Activated naive CD4-positive, alpha-beta T cell treated with anti-CD3 and anti-CD28 coated beads, Interleukin-2, amount 50 U/mL, for 72 hours (primary cell): ENCODE measurements around the gene CLASP1. TPM values are rescaled to one million over a fixed set of nuclear protein-coding genes. Genes with fewer than 3 reads are reported as not detected.

ENCODE experiments used
- ATAC-seq, 2 donors: fragments of 150-1000 bp; cut with Tn5 transposase; 2 replicates each; pipeline ENCODE4 v1.10.0; 2021; ENCODE audit warnings: mild to moderate bottlenecking in 2 of 2, moderate library complexity in 2 of 2
- DNase-seq, 2 donors: peaks; one replicate each; pipeline ENCODE4 v3.0.0; 2021 to 2022; ENCODE audit warnings: low spot score in 2 of 2
- H3K27ac Mint-ChIP-seq, 2 donors: one replicate each; pipeline ENCODE4 v1.8.0; 2022; ENCODE audit warnings: mild to moderate bottlenecking in 2 of 2, mixed read lengths in 2 of 2
- H3K36me3 Mint-ChIP-seq, 2 donors: one replicate each; pipeline ENCODE4 v1.8.0; 2022; ENCODE audit warnings: mixed read lengths in 2 of 2
- H3K9me3 Mint-ChIP-seq, 2 donors: one replicate each; pipeline ENCODE4 v1.8.0; 2022; ENCODE audit warnings: mixed read lengths in 2 of 2
- total RNA-seq, 2 donors: library from RNA; stranded (reverse); gene quantifications; one replicate each; pipeline ENCODE4 v1.2.3, GENCODE V29; 2022

The CLASP1 gene
- total RNA-seq, 2 donors from 2014 or later: 82.3 to 98.6 TPM

DNA sequence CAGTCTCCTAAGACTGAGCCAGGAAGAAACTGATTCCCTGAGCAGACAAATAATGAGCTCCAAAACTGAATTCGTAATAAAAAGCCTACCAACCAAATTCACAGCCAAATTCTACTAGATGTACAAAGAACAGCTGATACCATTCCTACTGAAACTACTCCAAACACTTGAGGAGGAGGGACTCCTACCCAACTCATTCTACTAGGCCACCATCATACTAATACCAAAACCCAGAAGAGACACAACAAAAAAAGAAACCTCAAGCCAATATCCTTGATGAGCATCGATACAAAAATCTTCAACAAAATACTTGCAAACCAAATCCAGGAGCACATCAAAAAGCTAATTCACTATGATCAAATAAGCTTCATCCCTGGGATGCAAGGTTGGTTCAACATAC, 98.6 kb downstream of the CLASP1 start:
- DNase-seq: no peak
- Mint-ChIP-seq H3K9me3 (peaks cover 14% of the 10 kb centered on the region in 2 donors), H3K36me3 (peaks cover 15 to 30% of the 10 kb centered on the region in 2 donors), H3K27ac (peak overlapping the region in 1 of 2 donors; percentile 26)
- no peak for ATAC-seq

GRCh38 chr2:121547646-121548045, 101.6 kb downstream of the CLASP1 start:
- Mint-ChIP-seq H3K9me3 (peaks cover 14% of the 10 kb centered on the region in 2 donors), H3K27ac (no peak overlapping the region), H3K36me3 (peaks cover 15 to 26% of the 10 kb centered on the region in 2 donors)
- no peak for DNase-seq
- no peak for ATAC-seq

GRCh38 chr2:121545913-121546312, 103.3 kb downstream of the CLASP1 start:
- Mint-ChIP-seq H3K9me3 (peaks cover 14% of the 10 kb centered on the region in 2 donors), H3K36me3 (peaks cover 13 to 25% of the 10 kb centered on the region in 2 donors), H3K27ac (no peak overlapping the region)
- no peak for ATAC-seq
- DNase-seq: no peak

- ATAC-seq (no peak), DNase-seq (no peak)
- Mint-ChIP-seq H3K36me3 (peaks cover 7 to 20% of the 10 kb centered on the region in 2 donors), H3K27ac (peak overlapping the region in 1 of 2 donors; percentile 8), H3K9me3 (peaks cover 10% of the 10 kb centered on the region in 2 donors)
These were observed 104.0 kb downstream of the CLASP1 start for GRCh38 chr2:121545257-121545656.

- no peak overlapping the region for H3K27ac Mint-ChIP-seq
- H3K36me3 Mint-ChIP-seq: no peaks in the 10 kb centered on the region
- no peaks in the 10 kb centered on the region for H3K9me3 Mint-ChIP-seq
- ATAC-seq: no peak
- DNase-seq: no peak
These were observed 107.8 kb downstream of the CLASP1 start for GRCh38 chr2:121541495-121541894.

DNA sequence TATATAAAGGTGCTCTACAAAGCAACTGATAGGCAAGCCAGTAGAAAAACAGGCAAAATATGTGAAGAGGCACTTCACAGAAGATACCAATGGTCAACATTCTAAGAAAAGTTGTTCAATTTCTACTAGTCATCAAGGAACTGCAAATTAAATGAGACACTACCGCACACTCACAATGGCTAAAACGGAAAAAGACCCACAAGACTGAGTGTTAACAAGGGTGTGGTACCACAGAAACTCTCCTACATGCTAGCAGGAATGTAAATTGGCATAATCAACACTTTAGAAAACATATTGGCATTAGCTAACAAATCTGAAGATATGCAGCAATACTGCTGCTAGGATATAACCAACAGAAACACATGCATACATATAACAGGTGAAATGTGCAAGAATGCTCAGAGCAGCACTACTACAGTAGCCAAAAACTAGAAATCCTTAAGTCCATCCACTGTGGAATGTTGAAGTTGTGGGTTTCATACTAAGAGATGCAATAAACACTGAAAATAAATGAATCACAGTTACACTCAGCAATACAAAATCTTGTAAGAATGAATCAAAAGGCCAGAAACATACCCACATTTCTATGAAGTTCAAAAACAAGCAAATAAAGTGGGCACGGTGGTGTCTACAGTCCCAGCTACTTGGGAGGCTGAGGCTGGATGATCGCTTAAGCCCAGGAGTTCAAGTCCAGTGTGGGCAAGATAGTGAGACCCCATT, 109.4 kb downstream of the CLASP1 start:
- DNase-seq (no peak), ATAC-seq (no peak)
- H3K9me3 Mint-ChIP-seq: no peaks in the 10 kb centered on the region
- no peaks in the 10 kb centered on the region for H3K36me3 Mint-ChIP-seq
- H3K27ac Mint-ChIP-seq: no peak overlapping the region

DNA sequence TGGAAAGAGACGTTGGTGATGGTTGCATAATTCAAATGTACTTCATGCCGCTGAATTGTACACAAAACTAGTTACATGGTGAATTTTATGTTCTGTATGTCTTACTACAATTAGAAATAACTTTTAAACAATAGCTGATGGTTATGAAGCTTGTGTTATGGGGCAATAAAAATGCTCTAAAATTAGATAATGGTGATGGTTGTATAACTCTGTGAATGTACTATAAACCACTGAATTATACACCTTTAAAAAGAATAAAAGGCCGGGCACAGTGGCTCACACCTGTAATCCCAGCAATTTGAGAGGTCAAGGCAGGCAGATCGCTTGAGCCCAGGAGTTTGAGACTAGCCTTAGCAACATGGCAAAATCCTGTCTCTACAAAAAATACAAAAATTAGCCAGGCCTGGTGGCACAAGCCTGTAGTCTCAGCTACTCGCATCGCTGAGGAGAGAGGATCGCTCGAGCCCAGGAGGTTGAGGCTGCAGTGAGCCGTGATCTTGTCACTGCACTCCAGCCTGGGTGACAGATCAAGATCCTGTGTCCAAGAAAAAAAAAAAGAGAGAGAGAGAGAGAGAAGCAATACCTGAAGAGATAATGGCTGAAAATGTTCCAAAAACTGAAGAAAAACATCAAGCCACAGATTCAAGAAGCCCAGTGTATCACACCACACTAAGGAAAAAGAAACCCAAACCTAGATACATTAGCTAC, 112.3 kb downstream of the CLASP1 start:
- Mint-ChIP-seq H3K36me3 (no peaks in the 10 kb centered on the region), H3K27ac (no peak overlapping the region), H3K9me3 (no peaks in the 10 kb centered on the region)
- no peak for ATAC-seq
- no peak for DNase-seq

DNA sequence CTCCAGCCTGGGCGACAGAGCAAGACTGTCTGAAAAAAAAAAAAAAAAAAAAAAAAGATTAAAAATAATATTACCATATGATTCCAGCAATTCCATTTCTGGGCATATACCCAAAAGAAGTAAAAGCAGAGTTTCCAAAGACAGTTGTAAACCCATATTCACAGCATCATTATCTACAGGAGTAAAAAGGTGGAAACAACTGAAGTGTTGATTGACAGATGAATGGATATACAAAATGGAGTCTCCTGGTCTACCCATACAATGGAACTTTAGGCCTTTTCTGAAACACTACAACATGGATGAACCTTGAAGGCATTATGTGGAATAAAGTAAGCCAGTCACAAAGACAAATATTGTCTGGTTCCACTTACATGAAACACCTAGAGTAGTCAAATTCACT, 112.9 kb downstream of the CLASP1 start:
- Mint-ChIP-seq H3K9me3 (no peaks in the 10 kb centered on the region), H3K36me3 (no peaks in the 10 kb centered on the region), H3K27ac (no peak overlapping the region)
- ATAC-seq (no peak), DNase-seq (no peak)

GRCh38 chr2:121534007-121534406, 115.3 kb downstream of the CLASP1 start:
- Mint-ChIP-seq H3K9me3 (no peaks in the 10 kb centered on the region), H3K27ac (no peak overlapping the region), H3K36me3 (peaks cover 8% of the 10 kb centered on the region in 2 donors)
- ATAC-seq (no peak), DNase-seq (no peak)

DNA sequence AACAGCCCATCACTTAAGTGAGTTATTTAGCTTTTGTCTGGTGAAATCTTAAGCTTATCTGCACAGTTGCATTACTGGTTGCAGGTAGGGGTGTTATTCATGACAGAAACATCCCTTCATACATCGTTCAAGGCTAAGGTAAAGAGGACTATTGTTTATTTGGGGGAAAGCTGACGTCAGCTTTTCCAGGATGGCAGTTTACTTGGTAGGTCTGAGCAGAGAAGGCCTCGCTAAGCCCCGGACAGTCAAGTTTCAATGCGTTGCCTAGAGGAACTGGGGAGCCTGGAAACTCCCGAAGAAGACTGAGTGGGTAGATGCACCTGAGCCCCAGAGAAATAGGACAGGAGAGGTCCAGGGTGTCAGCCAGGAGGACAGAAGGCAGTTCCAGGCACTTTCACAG, 116.4 kb downstream of the CLASP1 start:
- ATAC-seq (no peak), DNase-seq (no peak)
- Mint-ChIP-seq H3K36me3 (peaks cover 15 to 19% of the 10 kb centered on the region in 2 donors), H3K9me3 (no peaks in the 10 kb centered on the region), H3K27ac (no peak overlapping the region)

- no peak for ATAC-seq
- Mint-ChIP-seq H3K9me3 (no peaks in the 10 kb centered on the region), H3K27ac (no peak overlapping the region), H3K36me3 (peaks cover 15 to 24% of the 10 kb centered on the region in 2 donors)
- DNase-seq: no peak
These were observed 116.9 kb downstream of the CLASP1 start for GRCh38 chr2:121532347-121532766.

- Mint-ChIP-seq H3K9me3 (no peaks in the 10 kb centered on the region), H3K36me3 (peaks cover 23 to 37% of the 10 kb centered on the region in 2 donors), H3K27ac (peak overlapping the region; percentile 95 to 99)
- DNase-seq (peak; percentile 78 to 81), ATAC-seq (peak; percentile 57 to 66)
These were observed 119.0 kb downstream of the CLASP1 start for GRCh38 chr2:121530212-121530705.

DNA sequence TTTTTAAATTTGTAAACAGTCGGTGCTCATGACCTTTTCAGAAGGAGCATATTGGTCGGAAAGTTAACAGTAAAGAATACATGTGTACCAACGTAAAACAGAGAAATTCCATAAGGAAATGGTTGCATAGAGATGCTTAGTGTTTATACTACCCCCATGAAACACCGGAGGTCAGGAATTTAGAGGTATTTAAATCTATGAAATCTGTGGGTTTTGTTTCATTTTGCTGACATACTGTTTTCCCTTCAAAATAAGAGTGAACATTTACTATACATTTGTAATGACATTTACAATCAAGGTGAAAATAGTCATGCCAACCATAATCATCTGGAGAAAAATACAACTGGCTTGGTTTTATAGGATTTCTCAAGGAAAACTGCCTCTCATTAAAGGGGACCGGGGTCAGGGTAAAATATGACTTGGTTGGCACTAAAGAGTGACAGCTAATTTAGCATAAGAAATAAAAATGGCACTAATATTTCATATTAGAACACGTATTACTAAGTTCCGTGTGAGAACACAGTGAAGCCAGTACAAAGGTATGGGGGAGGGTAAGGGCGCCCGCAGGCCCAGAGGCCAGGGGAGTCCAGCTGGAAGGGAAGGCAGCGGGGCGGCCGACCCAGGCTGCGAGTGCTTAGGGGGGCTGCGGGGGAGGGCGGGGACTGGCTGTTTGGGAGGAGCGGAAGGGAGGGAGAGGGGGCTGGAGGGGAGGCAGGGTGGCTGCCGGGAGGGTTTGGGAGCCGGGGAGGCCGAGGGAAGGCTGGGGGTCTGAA, 119.6 kb downstream of the CLASP1 start:
- ATAC-seq: peak in 1 of 2 donors; percentile 1
- Mint-ChIP-seq H3K36me3 (peaks cover 23 to 37% of the 10 kb centered on the region in 2 donors), H3K27ac (peak overlapping the region; percentile 95 to 99), H3K9me3 (no peaks in the 10 kb centered on the region)
- DNase-seq: no peak

DNA sequence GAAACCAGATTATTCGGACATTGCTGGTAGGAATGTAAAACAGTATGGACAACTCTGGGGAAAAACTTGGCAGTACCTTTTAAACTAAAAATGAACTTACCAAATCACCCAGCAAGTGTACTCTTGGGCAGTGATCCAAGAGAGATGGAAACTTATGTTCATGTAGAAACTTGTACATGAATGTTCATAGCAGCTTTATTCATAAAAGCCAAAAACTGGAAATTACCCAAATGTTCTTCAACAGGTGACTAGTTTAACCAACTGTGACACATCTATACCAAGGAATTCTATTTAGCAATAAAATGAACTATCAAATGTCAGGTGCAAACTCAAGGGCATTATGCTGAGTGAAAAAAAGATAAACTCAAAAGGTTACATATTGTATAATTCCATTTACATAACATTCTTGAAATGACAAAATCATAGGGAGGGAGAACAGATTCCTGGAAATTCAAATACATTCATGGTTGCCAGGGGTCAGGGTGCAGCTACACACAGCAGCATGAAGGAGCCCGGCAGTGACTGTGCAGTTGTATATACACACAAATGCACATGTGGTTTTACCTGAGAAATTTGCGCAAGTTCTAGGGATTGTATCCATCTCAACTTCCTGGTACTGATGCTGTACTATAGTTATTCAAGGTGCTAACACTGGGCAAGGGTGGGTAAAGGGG, 122.1 kb downstream of the CLASP1 start:
- Mint-ChIP-seq H3K27ac (peak overlapping the region; percentile 86 to 95), H3K9me3 (no peaks in the 10 kb centered on the region), H3K36me3 (peaks cover 23 to 37% of the 10 kb centered on the region in 2 donors)
- peak; percentile 34 to 39 for ATAC-seq
- DNase-seq: no peak

DNA sequence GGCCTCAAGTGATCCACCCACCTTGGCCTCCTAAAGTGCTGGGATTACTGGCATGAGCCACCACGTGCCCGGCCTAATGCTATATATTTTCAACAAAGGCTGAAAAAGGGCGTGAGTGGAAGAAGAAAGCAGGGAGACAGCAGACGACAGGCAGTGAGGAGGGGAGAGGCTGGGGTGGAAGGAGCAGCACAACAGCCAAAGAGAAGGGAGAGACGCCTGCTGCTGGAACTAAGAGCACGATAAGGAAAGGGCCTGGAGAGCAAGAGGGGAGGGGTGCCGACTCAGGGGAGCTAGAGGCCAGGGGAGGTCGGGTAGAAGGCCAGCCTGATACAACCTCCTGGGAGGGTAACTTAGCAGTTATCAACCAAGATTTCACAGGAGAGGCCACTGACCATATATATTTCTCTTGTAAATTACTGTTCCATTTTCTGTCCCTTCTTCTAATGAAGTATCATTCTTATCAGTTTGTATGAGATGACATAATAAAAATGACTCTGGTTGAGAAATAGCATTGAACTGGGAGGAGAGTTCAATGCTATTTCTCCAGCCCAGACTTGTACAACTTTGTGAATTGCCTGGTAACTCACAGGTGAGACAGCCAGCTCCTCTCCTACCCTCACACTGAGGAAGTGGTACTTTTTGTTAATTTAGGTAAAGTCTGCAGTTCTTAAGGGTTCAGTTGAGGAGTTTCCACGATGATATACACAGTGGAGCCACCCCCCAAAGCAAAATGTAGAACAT, 124.4 kb downstream of the CLASP1 start:
- Mint-ChIP-seq H3K36me3 (peaks cover 29 to 37% of the 10 kb centered on the region in 2 donors), H3K27ac (peak overlapping the region in 1 of 2 donors; percentile 44), H3K9me3 (no peaks in the 10 kb centered on the region)
- no peak for DNase-seq
- ATAC-seq: no peak

GRCh38 chr2:121521359-121521758, 127.9 kb downstream of the CLASP1 start:
- H3K9me3 Mint-ChIP-seq: no peaks in the 10 kb centered on the region
- no peak for ATAC-seq
- H3K36me3 Mint-ChIP-seq: peaks cover 7 to 14% of the 10 kb centered on the region in 2 donors
- peak overlapping the region in 1 of 2 donors; percentile 53 for H3K27ac Mint-ChIP-seq
- DNase-seq: no peak
